ENCODE data around the gene ADAP1.

DNA sequence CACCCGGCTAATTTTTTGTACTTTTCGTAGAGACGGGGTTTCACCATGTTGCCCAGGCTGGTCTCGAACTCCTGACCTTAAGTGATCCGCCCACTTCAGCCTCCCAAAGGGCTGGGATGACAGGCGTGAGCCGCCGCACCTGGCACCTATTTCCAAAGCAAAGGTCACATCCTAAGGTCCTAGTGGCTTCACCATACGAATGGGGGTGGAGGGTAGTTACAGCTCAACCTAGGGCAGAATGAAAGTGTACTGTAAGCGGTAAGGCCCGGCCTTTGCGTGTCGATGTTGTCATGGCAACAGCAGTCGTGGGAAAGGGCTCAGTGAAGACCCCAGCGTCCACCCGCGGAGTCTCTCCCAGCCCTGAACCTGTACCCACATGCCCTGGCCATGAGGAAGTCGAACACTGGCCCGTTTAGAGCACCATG, 22.4 kb upstream of the ADAP1 start:
- TF ChIP-seq, protein P1, sequence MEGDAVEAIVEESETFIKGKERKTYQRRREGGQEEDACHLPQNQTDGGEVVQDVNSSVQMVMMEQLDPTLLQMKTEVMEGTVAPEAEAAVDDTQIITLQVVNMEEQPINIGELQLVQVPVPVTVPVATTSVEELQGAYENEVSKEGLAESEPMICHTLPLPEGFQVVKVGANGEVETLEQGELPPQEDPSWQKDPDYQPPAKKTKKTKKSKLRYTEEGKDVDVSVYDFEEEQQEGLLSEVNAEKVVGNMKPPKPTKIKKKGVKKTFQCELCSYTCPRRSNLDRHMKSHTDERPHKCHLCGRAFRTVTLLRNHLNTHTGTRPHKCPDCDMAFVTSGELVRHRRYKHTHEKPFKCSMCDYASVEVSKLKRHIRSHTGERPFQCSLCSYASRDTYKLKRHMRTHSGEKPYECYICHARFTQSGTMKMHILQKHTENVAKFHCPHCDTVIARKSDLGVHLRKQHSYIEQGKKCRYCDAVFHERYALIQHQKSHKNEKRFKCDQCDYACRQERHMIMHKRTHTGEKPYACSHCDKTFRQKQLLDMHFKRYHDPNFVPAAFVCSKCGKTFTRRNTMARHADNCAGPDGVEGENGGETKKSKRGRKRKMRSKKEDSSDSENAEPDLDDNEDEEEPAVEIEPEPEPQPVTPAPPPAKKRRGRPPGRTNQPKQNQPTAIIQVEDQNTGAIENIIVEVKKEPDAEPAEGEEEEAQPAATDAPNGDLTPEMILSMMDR (IDR thresholded peaks at IDR 0.05) = no peak
- no peak for TF ChIP-seq POLR2AphosphoS5 (IDR thresholded peaks at IDR 0.05; ENCODE audit: low read depth, low read length)
- TF ChIP-seq, protein P2, sequence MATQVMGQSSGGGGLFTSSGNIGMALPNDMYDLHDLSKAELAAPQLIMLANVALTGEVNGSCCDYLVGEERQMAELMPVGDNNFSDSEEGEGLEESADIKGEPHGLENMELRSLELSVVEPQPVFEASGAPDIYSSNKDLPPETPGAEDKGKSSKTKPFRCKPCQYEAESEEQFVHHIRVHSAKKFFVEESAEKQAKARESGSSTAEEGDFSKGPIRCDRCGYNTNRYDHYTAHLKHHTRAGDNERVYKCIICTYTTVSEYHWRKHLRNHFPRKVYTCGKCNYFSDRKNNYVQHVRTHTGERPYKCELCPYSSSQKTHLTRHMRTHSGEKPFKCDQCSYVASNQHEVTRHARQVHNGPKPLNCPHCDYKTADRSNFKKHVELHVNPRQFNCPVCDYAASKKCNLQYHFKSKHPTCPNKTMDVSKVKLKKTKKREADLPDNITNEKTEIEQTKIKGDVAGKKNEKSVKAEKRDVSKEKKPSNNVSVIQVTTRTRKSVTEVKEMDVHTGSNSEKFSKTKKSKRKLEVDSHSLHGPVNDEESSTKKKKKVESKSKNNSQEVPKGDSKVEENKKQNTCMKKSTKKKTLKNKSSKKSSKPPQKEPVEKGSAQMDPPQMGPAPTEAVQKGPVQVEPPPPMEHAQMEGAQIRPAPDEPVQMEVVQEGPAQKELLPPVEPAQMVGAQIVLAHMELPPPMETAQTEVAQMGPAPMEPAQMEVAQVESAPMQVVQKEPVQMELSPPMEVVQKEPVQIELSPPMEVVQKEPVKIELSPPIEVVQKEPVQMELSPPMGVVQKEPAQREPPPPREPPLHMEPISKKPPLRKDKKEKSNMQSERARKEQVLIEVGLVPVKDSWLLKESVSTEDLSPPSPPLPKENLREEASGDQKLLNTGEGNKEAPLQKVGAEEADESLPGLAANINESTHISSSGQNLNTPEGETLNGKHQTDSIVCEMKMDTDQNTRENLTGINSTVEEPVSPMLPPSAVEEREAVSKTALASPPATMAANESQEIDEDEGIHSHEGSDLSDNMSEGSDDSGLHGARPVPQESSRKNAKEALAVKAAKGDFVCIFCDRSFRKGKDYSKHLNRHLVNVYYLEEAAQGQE (IDR thresholded peaks at IDR 0.05; ENCODE audit: insufficient read depth in 1 of 2, low read depth in 2 of 2, low read length in 1 of 2) = no peak
